Muscle of leg (tissue), 11 donors: Measurements from ENCODE around the gene SLC25A53. TPM values are rescaled to one million over a fixed set of nuclear protein-coding genes. Genes with fewer than 3 reads are reported as not detected.
"Not testable (repeated sequence)": the region's sequence is repeated elsewhere in the genome, so short reads cannot be mapped to it uniquely, and the experiment has no call there.

Experiments
- DNase-seq: peaks from one replicate; pipeline ENCODE4 v3.0.0; 2013
- H3K27ac ChIP-seq: one replicate; pipeline ENCODE4 v1.5.1; 2013; ENCODE audit warnings: mild to moderate bottlenecking, low read length, control low read depth
- H3K27me3 ChIP-seq: one replicate; pipeline ENCODE4 v1.6.1; 2013; ENCODE audit warnings: low read length; ENCODE audit not compliant: control insufficient read depth, insufficient read depth
- H3K36me3 ChIP-seq: one replicate; pipeline ENCODE4 v1.6.1; 2013; ENCODE audit warnings: low read length; ENCODE audit not compliant: control insufficient read depth, insufficient read depth
- H3K4me1 ChIP-seq: one replicate; pipeline ENCODE4 v1.6.1; 2013; ENCODE audit warnings: low read length; ENCODE audit not compliant: control insufficient read depth, insufficient read depth
- H3K4me3 ChIP-seq: one replicate; pipeline ENCODE4 v1.5.1; 2013; ENCODE audit warnings: low read length, control low read depth
- H3K9me3 ChIP-seq: replicated peaks from 2 replicates; pipeline ENCODE4 v1.6.1; 2013; ENCODE audit warnings: low read depth, low read length; ENCODE audit not compliant: control insufficient read depth
- WGBS: methylation state at CpG from one replicate; pipeline ENCODE4 v1.1.5; 2013; ENCODE audit warnings: missing lambda C conversion rate; ENCODE audit not compliant: insufficient coverage; 5-methylcytosine and 5-hydroxymethylcytosine counted together
- polyA plus RNA-seq, 8 donors: library from polyadenylated mRNA; unstranded; fragments of 120-200 nt; gene quantifications; one replicate each; pipeline versions ENCODE4 v1.2.1 to v1.2.3, GENCODE V29; 2013; ENCODE audit warnings: inconsistent platforms in 1 of 8, low replicate concordance in 1 of 8; ENCODE audit not compliant: insufficient read length in 8 of 8, insufficient read depth in 1 of 8
- total RNA-seq: library from RNA; stranded (reverse); fragments of 120-200 nt; gene quantifications from one replicate; pipeline ENCODE4 v1.2.4, GENCODE V29; 2013

Gene SLC25A53
- total and polyA plus RNA-seq, 9 donors, result 3.1 to 8.8 (median 6.8) TPM

- not testable (repeated sequence) for H3K27ac ChIP-seq
These were observed 80.9 kb downstream of the SLC25A53 start, which contains the start of gene TMSB15C for GRCh38 chrX:104075778-104076445. TMSB15C (minus strand) TSS chrX:104076236.

DNA sequence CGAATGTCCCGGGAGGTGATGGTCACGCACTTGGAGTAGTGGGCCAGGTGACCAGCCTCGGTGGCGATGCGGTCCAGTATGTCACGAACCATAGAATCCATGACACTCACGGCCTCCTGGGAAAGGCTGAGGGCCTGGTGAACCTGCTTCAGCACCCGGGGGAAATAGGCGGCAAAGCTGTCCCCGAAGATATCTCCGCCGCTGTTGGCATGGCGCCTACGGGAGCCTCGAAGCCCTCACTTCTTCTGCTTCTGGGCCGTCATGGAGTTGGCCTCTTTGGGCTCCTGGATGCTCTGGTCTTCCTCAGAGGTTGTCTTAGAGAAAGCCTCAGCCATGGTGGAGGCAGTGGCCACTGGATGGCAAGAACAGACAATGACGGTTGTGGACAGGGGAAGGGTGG lies 94.2 kb downstream of the SLC25A53 start:
- WGBS, result no CpG with 5 or more reads among the region's 18 CpGs
- not testable (repeated sequence) for H3K9me3 ChIP-seq, H3K27me3 ChIP-seq, H3K4me1 ChIP-seq, H3K27ac ChIP-seq, H3K4me3 ChIP-seq, H3K36me3 ChIP-seq, DNase-seq

More at GRCh38 chrX:104075778-104076445, 80.9 kb downstream of the SLC25A53 start, which contains the start of gene TMSB15C:
- WGBS, result no CpG with 5 or more reads among the region's 46 CpGs
- not testable (repeated sequence) for DNase-seq, H3K4me1 ChIP-seq, H3K36me3 ChIP-seq, H3K9me3 ChIP-seq, H3K27me3 ChIP-seq, H3K4me3 ChIP-seq

GRCh38 chrX:104054956-104055355 lies 101.9 kb downstream of the SLC25A53 start:
- H3K27ac ChIP-seq, H3K4me3 ChIP-seq, H3K4me1 ChIP-seq, H3K36me3 ChIP-seq, H3K27me3 ChIP-seq, H3K9me3 ChIP-seq, DNase-seq: not testable (repeated sequence)
- WGBS, result no CpG with 5 or more reads among the region's 13 CpGs

Other genes starting within 250 kb of the SLC25A53 start
- gene TMSB15B, start 194.4 kb downstream of the SLC25A53 start, total RNA-seq, result 11.3 TPM
- gene TMSB15B, start 194.4 kb downstream of the SLC25A53 start, polyA plus RNA-seq, result 10 to 100 TPM in 6 of 8 donors, 1 to 10 TPM in 2; 8.2 to 13.9 (median 11.0) TPM
- gene H2BW1, start 143.3 kb downstream of the SLC25A53 start, total RNA-seq, result not detected
- not detected for gene H2BW1, start 143.3 kb downstream of the SLC25A53 start, polyA plus RNA-seq
- gene H2BW2, start 117.1 kb downstream of the SLC25A53 start, total RNA-seq, result not detected
- gene H2BW2, start 117.1 kb downstream of the SLC25A53 start, polyA plus RNA-seq, result under 1 TPM; 0.26 to 0.83 (median 0.44) TPM
- gene TMSB15C, start 80.8 kb downstream of the SLC25A53 start, total RNA-seq, result 5.3 TPM
- 1 to 10 TPM; 4.5 to 8.4 (median 4.9) TPM for gene TMSB15C, start 80.8 kb downstream of the SLC25A53 start, polyA plus RNA-seq
- 2.3 TPM for gene ZCCHC18, start 44.5 kb downstream of the SLC25A53 start, total RNA-seq
- gene ZCCHC18, start 44.5 kb downstream of the SLC25A53 start, polyA plus RNA-seq, result 1 to 10 TPM; 2.1 to 3.5 (median 2.5) TPM
- gene FAM199X, start 9.4 kb upstream of the SLC25A53 start, total RNA-seq, result 11.8 TPM
- gene FAM199X, start 9.4 kb upstream of the SLC25A53 start, polyA plus RNA-seq, result 10 to 100 TPM; 10.4 to 16.4 (median 14.0) TPM
- gene ESX1, start 97.9 kb upstream of the SLC25A53 start, total RNA-seq, result not detected
- not detected for gene ESX1, start 97.9 kb upstream of the SLC25A53 start, polyA plus RNA-seq